HepG2 (cell line): ENCODE data around the gene COPS9. TPM values are rescaled to one million over a fixed set of nuclear protein-coding genes. Genes with fewer than 3 reads are reported as not detected.

Experiments
- ATAC-seq: fragments of 200-7000 bp; cut with Tn5 transposase; 3 replicates; pipeline ENCODE4 v1.9.1; 2020; ENCODE audit warnings: mild to moderate bottlenecking, moderate library complexity
- BruUV-seq: library from RNA; stranded (reverse); fragments of 400-500 nt; replicated peaks from 2 replicates; lab custom pipeline; 2021; lab: Mats Ljungman, UMichigan
- CTCF ChIA-PET: fragments of 300-600 bp; formaldehyde crosslinking; extraction: SDS; loops from one replicate; lab custom pipeline; 2021; ENCODE audit warnings: low total read pairs, inconsistent platforms, low intra/inter-chr PET ratio; lab: Yijun Ruan, JAX
- POLR2A ChIA-PET: fragments of 350-600 bp; sonication (Branson Sonifier 250); formaldehyde crosslinking; loops from one replicate; lab custom pipeline; 2020; ENCODE audit warnings: antibody characterized with exemption, inconsistent platforms; lab: Yijun Ruan, JAX
- DNase-seq: peaks from one replicate; pipeline ENCODE4 v3.0.0-alpha.2; 2015; ENCODE audit warnings: low spot score
- FAIRE-seq: peaks from 3 replicates; lab custom pipeline; 2011; peaks lifted over from hg19 to GRCh38; lab: Jason Lieb, UNC
- H2AFZ ChIP-seq: one replicate; pipeline ENCODE4 v1.6.1; 2011; ENCODE audit warnings: low read length, inconsistent platforms
- H3K27ac ChIP-seq: fragments of 300-600 bp; 3 replicates; pipeline ENCODE4 v1.8.0; 2011; ENCODE audit warnings: mixed run types, mild to moderate bottlenecking, mixed read lengths, low read length, inconsistent platforms; ENCODE audit not compliant: insufficient read depth; ENCODE audit errors: extremely low read length
- H3K27me3 ChIP-seq, 2 experiments: fragments of 200-600 bp in 1 of 2; 2 replicates in 1 of 2; 3 replicates in 1 of 2; pipeline versions ENCODE4 v1.6.0 to v1.8.0; 2011; ENCODE audit warnings: low read length in 2 of 2, mild to moderate bottlenecking in 2 of 2, moderate library complexity in 2 of 2, inconsistent platforms in 1 of 2; ENCODE audit not compliant: insufficient read depth in 2 of 2, control insufficient read depth in 1 of 2
- H3K36me3 ChIP-seq, 2 experiments: fragments of 200-600 bp in 1 of 2; replicated peaks in 1 of 2; 2 replicates in 1 of 2; 3 replicates in 1 of 2; pipeline versions ENCODE4 v1.5.1 to v1.8.0; 2011; ENCODE audit warnings: low read length in 2 of 2, inconsistent platforms in 1 of 2; ENCODE audit not compliant: insufficient read depth in 2 of 2, control insufficient read depth in 1 of 2
- H3K4me1 ChIP-seq: 2 replicates; pipeline ENCODE4 v1.5.1; 2012; ENCODE audit warnings: low read length, inconsistent platforms; ENCODE audit not compliant: insufficient read depth
- H3K4me2 ChIP-seq: 2 replicates; pipeline ENCODE4 v1.6.0; 2011; ENCODE audit warnings: low read depth, low read length, inconsistent platforms
- H3K4me3 ChIP-seq, 3 experiments: fragments of 200-600 bp in 1 of 3; sonication (generic), shearing (Covaris generic) in 1 of 3; replicated peaks in 1 of 3; 2 replicates each; pipeline ENCODE4 v1.5.1; 2011 to 2016; ENCODE audit warnings: low read length in 3 of 3, inconsistent platforms in 2 of 3, low read depth in 2 of 3, mild to moderate bottlenecking in 2 of 3, control low read depth in 1 of 3, mixed read lengths in 1 of 3; ENCODE audit not compliant: insufficient read depth in 1 of 3
- H3K79me2 ChIP-seq: one replicate; pipeline ENCODE4 v1.6.1; 2011; ENCODE audit warnings: low read length, inconsistent platforms; ENCODE audit not compliant: insufficient read depth
- H3K9ac ChIP-seq: 2 replicates; pipeline ENCODE4 v1.6.0; 2011; ENCODE audit warnings: mild to moderate bottlenecking, low read depth, low read length, inconsistent platforms; ENCODE audit not compliant: insufficient read depth
- H3K9me3 ChIP-seq: 2 replicates; pipeline ENCODE4 v1.5.1; 2012; ENCODE audit warnings: mild to moderate bottlenecking, low read length
- H4K20me1 ChIP-seq: 2 replicates; pipeline ENCODE4 v1.6.0; 2011; ENCODE audit warnings: inconsistent platforms, mild to moderate bottlenecking, low read length, moderate library complexity; ENCODE audit not compliant: insufficient read depth
- ESRRA ChIP-seq: sonication (generic); formaldehyde crosslinking; IDR thresholded peaks from 2 replicates; pipeline ENCODE4 v1.5.1; 2020; ENCODE audit warnings: mild to moderate bottlenecking, low read depth, missing genetic modification reagents
- FOSL2 ChIP-seq: sonication (generic); formaldehyde crosslinking; IDR thresholded peaks from 2 replicates; pipeline ENCODE4 v1.4.0; 2020; ENCODE audit warnings: missing genetic modification reagents
- PTBP1 ChIP-seq: fragments of 200-400 bp; formaldehyde crosslinking; IDR thresholded peaks from 2 replicates; pipeline ENCODE4 v1.6.1; 2018; ENCODE audit warnings: low read length, low read depth; ENCODE audit not compliant: poor library complexity, severe bottlenecking
- ZSCAN30 ChIP-seq: sonication (generic); formaldehyde crosslinking; IDR thresholded peaks from 2 replicates; pipeline ENCODE4 v1.5.0; 2020; ENCODE audit warnings: mild to moderate bottlenecking, missing genetic modification reagents
- WGBS: methylation state at CpG from one replicate; pipeline ENCODE4 v1.1.6; 2017; ENCODE audit warnings: low lambda C conversion rate; 5-methylcytosine and 5-hydroxymethylcytosine counted together
- in situ Hi-C: cut with HindIII; loops from 2 replicates; pipeline ENCODE4 v1.10.0; 2017; ENCODE audit warnings: low pct_unique_long_range_greater_than_20kb; ENCODE audit not compliant: extremely low pct_ligation_motif_present
- intact Hi-C: fragments of 100-400 bp; cut with micrococcal nuclease; formaldehyde crosslinking; loops from one replicate; pipeline ENCODE4 v1.10.0; 2022; ENCODE audit not compliant: unreplicated experiment
- polyA plus RNA-seq, 8 experiments: library from polyadenylated mRNA; depleted of rRNA in 3 of 8; stranded (reverse) in 7 of 8; unstranded in 1 of 8; fragments of >200 nt; fragmentation: Illumina TruSeq in 4 of 8; extraction: Trizol in 4 of 8; gene quantifications; 2 replicates each; pipeline versions ENCODE4 v1.2.1 to v1.2.3, GENCODE V29; 2011 to 2016; ENCODE audit warnings: low read depth in 4 of 8, missing spikeins in 1 of 8, mixed read lengths in 1 of 8; ENCODE audit not compliant: insufficient read depth in 1 of 8
- total RNA-seq, 5 experiments: library from RNA; depleted of rRNA; stranded (reverse); fragments of >200 nt; fragmentation: Illumina TruSeq; extraction: Trizol; gene quantifications; 2 replicates each; pipeline ENCODE4 v1.2.3, GENCODE V29; 2016; ENCODE audit warnings: low read depth in 1 of 5
- TF ChIP-seq, protein P1 (sequence below): IDR thresholded peaks from 2 replicates; pipeline ENCODE4 v1.6.1; 2016; ENCODE audit warnings: missing genetic modification reagents, missing compliant biosample characterization
- TF ChIP-seq, protein P2 (sequence below): sonication (generic); formaldehyde crosslinking; IDR thresholded peaks from 2 replicates; pipeline ENCODE4 v1.8.1; 2023; ENCODE audit warnings: mild to moderate bottlenecking, missing genetic modification reagents
- TF ChIP-seq, protein P3 (sequence below): fragments of 450-650 bp; IDR thresholded peaks from 2 replicates; pipeline ENCODE4 v1.6.1; 2017
- TF ChIP-seq, protein P4 (sequence below): sonication (generic); formaldehyde crosslinking; IDR thresholded peaks from 2 replicates; pipeline ENCODE4 v1.4.0; 2020; ENCODE audit warnings: mild to moderate bottlenecking, missing genetic modification reagents, borderline replicate concordance

Gene COPS9
- total and polyA plus RNA-seq, 2 of the 13 experiments (the other 11 are each of a cell fraction or from before 2014, with no cell fraction given), result 180 to 247 TPM

DNA sequence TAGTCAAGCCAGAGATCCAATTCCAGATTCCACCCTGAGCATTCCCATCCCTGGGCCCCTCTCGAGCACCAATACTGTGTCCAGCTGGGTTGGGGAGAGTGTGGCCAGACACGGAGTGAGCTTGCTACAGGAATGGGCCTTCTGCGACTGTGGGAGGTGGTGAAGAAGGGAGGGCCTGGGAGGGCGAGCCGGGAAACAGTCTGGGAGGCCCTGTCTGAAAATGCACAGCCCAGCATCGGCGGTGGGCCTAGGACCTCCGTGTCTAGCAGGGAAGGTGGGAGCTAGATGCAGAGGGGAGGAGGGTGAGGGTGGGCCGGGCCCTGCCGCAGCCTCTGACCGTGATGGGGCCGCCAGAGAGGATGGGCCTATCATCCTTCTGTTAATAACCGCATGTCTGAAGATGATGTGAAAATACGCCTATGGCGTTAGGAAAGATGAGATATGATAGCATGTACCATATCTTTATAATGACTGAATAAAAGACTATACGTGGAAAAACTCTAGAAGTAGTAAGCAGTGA is 6.2 kb upstream of the COPS9 start (continued):
- TF ChIP-seq PTBP1, result no peak
- no peak for TF ChIP-seq ZSCAN30 (CRISPR knock-in tag)
- TF ChIP-seq, protein P1, sequence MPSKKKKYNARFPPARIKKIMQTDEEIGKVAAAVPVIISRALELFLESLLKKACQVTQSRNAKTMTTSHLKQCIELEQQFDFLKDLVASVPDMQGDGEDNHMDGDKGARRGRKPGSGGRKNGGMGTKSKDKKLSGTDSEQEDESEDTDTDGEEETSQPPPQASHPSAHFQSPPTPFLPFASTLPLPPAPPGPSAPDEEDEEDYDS (CRISPR knock-in tag), result no peak

DNA sequence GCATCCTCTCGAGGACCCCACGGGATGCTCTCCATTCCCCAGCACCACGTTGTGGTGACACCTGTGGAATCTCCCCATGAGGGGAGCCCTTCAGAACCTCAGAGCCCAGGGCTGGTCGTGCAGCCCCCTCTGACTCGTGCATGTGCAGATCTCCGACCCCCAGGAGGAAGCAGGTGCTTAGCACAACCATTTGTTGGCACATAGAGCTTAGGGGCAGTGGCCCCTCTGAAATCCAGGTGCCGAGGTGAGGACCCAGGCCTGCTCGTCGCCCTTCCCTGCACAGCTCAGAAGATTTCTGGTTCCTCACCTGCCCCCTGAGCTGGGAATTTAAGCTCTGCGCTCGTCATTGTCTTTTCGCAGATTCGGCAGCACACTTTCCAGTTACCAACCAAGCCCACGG is 5.6 kb upstream of the COPS9 start:
- no peak overlapping the region for H3K4me3 ChIP-seq
- H3K4me2 ChIP-seq, result no peak overlapping the region
- intact Hi-C loops, result loop anchor here (10.0 kb wide), 1 partner anchor 207 kb away; no protein-coding TSS in a partner anchor
- DNase-seq (no peak), ATAC-seq (no peak), FAIRE-seq (no peak)
- H3K79me2 ChIP-seq, result no peaks in the 10 kb centered on the region
- H4K20me1 ChIP-seq, result no peaks in the 10 kb centered on the region
- H3K4me1 ChIP-seq, result peaks cover 25% of the 10 kb centered on the region
- in situ Hi-C loops, result loop anchor here (5.0 kb wide), 2 partner anchors 79 to 319 kb away; no protein-coding TSS in a partner anchor
- H3K27me3 ChIP-seq, result peaks cover 11 to 84% of the 10 kb centered on the region in 2 experiments; a peak in 4 of 5 replicates
- H2AFZ ChIP-seq, result no peak overlapping the region
- no peak overlapping the region for H3K9ac ChIP-seq
- BruUV-seq, result no TSS peak
- ChIA-PET POLR2A (no interaction called here), CTCF (no interaction called here)
- no peak overlapping the region for H3K27ac ChIP-seq
- TF ChIP-seq, protein P2, sequence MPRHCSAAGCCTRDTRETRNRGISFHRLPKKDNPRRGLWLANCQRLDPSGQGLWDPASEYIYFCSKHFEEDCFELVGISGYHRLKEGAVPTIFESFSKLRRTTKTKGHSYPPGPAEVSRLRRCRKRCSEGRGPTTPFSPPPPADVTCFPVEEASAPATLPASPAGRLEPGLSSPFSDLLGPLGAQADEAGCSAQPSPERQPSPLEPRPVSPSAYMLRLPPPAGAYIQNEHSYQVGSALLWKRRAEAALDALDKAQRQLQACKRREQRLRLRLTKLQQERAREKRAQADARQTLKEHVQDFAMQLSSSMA, result no peak
- no peak for TF ChIP-seq FOSL2 (CRISPR knock-in tag)
- TF ChIP-seq, protein P3, sequence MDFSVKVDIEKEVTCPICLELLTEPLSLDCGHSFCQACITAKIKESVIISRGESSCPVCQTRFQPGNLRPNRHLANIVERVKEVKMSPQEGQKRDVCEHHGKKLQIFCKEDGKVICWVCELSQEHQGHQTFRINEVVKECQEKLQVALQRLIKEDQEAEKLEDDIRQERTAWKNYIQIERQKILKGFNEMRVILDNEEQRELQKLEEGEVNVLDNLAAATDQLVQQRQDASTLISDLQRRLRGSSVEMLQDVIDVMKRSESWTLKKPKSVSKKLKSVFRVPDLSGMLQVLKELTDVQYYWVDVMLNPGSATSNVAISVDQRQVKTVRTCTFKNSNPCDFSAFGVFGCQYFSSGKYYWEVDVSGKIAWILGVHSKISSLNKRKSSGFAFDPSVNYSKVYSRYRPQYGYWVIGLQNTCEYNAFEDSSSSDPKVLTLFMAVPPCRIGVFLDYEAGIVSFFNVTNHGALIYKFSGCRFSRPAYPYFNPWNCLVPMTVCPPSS, result no peak
- TF ChIP-seq, protein P4, sequence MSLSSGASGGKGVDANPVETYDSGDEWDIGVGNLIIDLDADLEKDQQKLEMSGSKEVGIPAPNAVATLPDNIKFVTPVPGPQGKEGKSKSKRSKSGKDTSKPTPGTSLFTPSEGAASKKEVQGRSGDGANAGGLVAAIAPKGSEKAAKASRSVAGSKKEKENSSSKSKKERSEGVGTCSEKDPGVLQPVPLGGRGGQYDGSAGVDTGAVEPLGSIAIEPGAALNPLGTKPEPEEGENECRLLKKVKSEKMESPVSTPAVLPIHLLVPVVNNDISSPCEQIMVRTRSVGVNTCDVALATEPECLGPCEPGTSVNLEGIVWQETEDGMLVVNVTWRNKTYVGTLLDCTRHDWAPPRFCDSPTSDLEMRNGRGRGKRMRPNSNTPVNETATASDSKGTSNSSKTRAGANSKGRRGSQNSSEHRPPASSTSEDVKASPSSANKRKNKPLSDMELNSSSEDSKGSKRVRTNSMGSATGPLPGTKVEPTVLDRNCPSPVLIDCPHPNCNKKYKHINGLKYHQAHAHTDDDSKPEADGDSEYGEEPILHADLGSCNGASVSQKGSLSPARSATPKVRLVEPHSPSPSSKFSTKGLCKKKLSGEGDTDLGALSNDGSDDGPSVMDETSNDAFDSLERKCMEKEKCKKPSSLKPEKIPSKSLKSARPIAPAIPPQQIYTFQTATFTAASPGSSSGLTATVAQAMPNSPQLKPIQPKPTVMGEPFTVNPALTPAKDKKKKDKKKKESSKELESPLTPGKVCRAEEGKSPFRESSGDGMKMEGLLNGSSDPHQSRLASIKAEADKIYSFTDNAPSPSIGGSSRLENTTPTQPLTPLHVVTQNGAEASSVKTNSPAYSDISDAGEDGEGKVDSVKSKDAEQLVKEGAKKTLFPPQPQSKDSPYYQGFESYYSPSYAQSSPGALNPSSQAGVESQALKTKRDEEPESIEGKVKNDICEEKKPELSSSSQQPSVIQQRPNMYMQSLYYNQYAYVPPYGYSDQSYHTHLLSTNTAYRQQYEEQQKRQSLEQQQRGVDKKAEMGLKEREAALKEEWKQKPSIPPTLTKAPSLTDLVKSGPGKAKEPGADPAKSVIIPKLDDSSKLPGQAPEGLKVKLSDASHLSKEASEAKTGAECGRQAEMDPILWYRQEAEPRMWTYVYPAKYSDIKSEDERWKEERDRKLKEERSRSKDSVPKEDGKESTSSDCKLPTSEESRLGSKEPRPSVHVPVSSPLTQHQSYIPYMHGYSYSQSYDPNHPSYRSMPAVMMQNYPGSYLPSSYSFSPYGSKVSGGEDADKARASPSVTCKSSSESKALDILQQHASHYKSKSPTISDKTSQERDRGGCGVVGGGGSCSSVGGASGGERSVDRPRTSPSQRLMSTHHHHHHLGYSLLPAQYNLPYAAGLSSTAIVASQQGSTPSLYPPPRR (CRISPR knock-in tag), result no peak
- TF ChIP-seq ESRRA (CRISPR knock-in tag), result no peak
- no peaks in the 10 kb centered on the region for H3K9me3 ChIP-seq
- WGBS, result 36% methylated on average over 10 of the region's 14 CpGs
- no peaks in the 10 kb centered on the region for H3K36me3 ChIP-seq
